ENCODE data around the gene CCDC81.

Gene CCDC81

GRCh38 chr11:86446163-86446923 is 71.7 kb downstream of the CCDC81 start:
- TF ChIP-seq, protein P1, sequence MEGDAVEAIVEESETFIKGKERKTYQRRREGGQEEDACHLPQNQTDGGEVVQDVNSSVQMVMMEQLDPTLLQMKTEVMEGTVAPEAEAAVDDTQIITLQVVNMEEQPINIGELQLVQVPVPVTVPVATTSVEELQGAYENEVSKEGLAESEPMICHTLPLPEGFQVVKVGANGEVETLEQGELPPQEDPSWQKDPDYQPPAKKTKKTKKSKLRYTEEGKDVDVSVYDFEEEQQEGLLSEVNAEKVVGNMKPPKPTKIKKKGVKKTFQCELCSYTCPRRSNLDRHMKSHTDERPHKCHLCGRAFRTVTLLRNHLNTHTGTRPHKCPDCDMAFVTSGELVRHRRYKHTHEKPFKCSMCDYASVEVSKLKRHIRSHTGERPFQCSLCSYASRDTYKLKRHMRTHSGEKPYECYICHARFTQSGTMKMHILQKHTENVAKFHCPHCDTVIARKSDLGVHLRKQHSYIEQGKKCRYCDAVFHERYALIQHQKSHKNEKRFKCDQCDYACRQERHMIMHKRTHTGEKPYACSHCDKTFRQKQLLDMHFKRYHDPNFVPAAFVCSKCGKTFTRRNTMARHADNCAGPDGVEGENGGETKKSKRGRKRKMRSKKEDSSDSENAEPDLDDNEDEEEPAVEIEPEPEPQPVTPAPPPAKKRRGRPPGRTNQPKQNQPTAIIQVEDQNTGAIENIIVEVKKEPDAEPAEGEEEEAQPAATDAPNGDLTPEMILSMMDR (IDR thresholded peaks at IDR 0.05; ENCODE audit: insufficient read depth, missing control alignments), result no peak
- FAIRE-seq (no peak), DNase-seq (ENCODE audit: insufficient read length, low spot score) (no peak)

GRCh38 chr11:86446924-86447285 is 72.2 kb downstream of the CCDC81 start:
- FAIRE-seq, result no peak
- no peak for DNase-seq (ENCODE audit: insufficient read length, low spot score)
- TF ChIP-seq, protein P1 (IDR thresholded peaks at IDR 0.05; ENCODE audit: insufficient read depth, missing control alignments), result no peak

DNA sequence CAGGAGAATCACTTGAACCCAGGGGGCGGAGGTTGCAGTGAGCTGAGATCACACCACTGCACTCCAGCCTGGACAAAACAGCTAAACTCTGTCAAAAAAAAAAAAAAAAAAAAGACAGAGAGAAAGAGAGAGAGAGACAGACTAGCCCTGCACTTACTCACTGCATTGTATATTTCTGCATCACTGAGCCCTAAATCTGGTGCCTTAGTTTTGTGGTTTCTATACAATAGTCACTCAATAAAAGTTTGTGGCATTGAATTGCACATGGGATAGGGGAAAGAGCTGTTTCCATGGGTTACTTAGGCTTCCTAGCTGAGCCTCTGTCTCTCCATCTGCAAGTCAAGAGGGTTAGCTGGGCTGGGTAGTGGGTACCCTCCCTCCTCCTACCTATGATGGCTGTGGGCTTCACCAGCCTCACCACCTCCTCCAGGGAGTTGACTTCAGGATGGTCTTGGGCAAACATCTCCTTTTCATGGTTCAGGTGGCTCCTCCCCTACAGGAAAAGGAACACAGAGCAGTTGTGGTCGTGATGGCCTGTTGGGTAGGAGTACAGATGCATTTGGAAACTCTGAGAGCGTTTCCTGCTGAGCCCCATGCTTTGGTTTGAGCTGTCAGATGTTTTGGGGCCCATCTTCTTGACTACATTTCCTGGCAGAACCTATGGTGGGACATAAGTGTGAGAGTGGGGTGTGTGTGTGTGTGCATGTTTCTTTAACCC is 73.2 kb downstream of the CCDC81 start:
- FAIRE-seq (no peak), DNase-seq (ENCODE audit: insufficient read length, low spot score) (no peak)
- TF ChIP-seq, protein P1 (IDR thresholded peaks at IDR 0.05; ENCODE audit: insufficient read depth, missing control alignments), result no peak

- FAIRE-seq (no peak), DNase-seq (ENCODE audit: insufficient read length, low spot score) (no peak)
- TF ChIP-seq, protein P1 (IDR thresholded peaks at IDR 0.05; ENCODE audit: insufficient read depth, missing control alignments), result no peak
Measured at GRCh38 chr11:86449993-86450629, 75.4 kb downstream of the CCDC81 start.

GRCh38 chr11:86453290-86454030 is 78.8 kb downstream of the CCDC81 start:
- no peak for FAIRE-seq
- DNase-seq (ENCODE audit: insufficient read length, low spot score), result no peak
- TF ChIP-seq, protein P1 (IDR thresholded peaks at IDR 0.05; ENCODE audit: insufficient read depth, missing control alignments), result peak; percentile 5

GRCh38 chr11:86456075-86456939 is 81.6 kb downstream of the CCDC81 start:
- TF ChIP-seq, protein P1 (IDR thresholded peaks at IDR 0.05; ENCODE audit: insufficient read depth, missing control alignments), result peak; percentile 93
- DNase-seq (ENCODE audit: insufficient read length, low spot score) (peak; percentile 40), FAIRE-seq (no peak)

Measured in D721Med (cell line).